Liver (tissue), 9 donors: ENCODE data around the gene LTV1. TPM values are rescaled to one million over a fixed set of nuclear protein-coding genes. Genes with fewer than 3 reads are reported as not detected.

Experiments used
- DNase-seq: peaks from one replicate; pipeline ENCODE4 v3.0.0-alpha.2; 2017; ENCODE audit warnings: low spot score
- H3K27ac ChIP-seq, 2 donors: one replicate each; pipeline ENCODE4 v1.7.0; 2013; ENCODE audit warnings: inconsistent platforms in 2 of 2, low read length in 2 of 2, control low read depth in 1 of 2, low read depth in 1 of 2, mild to moderate bottlenecking in 1 of 2
- H3K27me3 ChIP-seq, 4 donors: one replicate each; pipeline versions ENCODE4 v1.6.1 to v1.7.0; 2013; ENCODE audit warnings: low read length in 3 of 4, inconsistent platforms in 1 of 4, mild to moderate bottlenecking in 1 of 4, moderate library complexity in 1 of 4; ENCODE audit not compliant: control insufficient read depth in 4 of 4, insufficient read depth in 4 of 4
- H3K36me3 ChIP-seq, 4 donors: one replicate each; pipeline versions ENCODE4 v1.6.1 to v1.7.0; 2013; ENCODE audit warnings: low read length in 3 of 4, mild to moderate bottlenecking in 3 of 4, low read depth in 1 of 4, moderate library complexity in 1 of 4; ENCODE audit not compliant: control insufficient read depth in 4 of 4, insufficient read depth in 3 of 4
- H3K4me1 ChIP-seq, 4 donors: one replicate each; pipeline versions ENCODE4 v1.6.1 to v1.7.0; 2013; ENCODE audit warnings: low read length in 3 of 4, mild to moderate bottlenecking in 3 of 4, moderate library complexity in 1 of 4; ENCODE audit not compliant: control insufficient read depth in 4 of 4, insufficient read depth in 4 of 4
- H3K4me3 ChIP-seq, 3 donors: one replicate each; pipeline versions ENCODE4 v1.6.1 to v1.7.0; 2013; ENCODE audit warnings: low read length in 3 of 3, control low read depth in 1 of 3, low read depth in 1 of 3, mild to moderate bottlenecking in 1 of 3
- H3K9ac ChIP-seq, 2 donors: one replicate each; pipeline ENCODE4 v1.7.0; 2013; ENCODE audit warnings: low read length in 2 of 2, mild to moderate bottlenecking in 2 of 2, moderate library complexity in 2 of 2, control low read depth in 1 of 2, low read depth in 1 of 2
- H3K9me3 ChIP-seq, 4 donors: one replicate each; pipeline versions ENCODE4 v1.6.1 to v1.7.0; 2013; ENCODE audit warnings: low read length in 3 of 4; ENCODE audit not compliant: control insufficient read depth in 4 of 4
- ATF3 ChIP-seq: IDR thresholded peaks from 2 replicates; pipeline ENCODE4 v1.6.1; 2016; ENCODE audit warnings: antibody characterized with exemption
- CTCF ChIP-seq: fragments of 150-350 bp; IDR thresholded peaks from 2 replicates; pipeline ENCODE4 v1.5.1; 2017; ENCODE audit warnings: improper control_type of control experiment, low read depth, low read length; ENCODE audit not compliant: missing input control
- EGR1 ChIP-seq, 2 donors: IDR thresholded peaks; 2 replicates each; pipeline ENCODE4 v1.6.1; 2016 to 2018; ENCODE audit warnings: antibody characterized with exemption in 2 of 2, low read depth in 2 of 2
- GABPA ChIP-seq, 2 donors: IDR thresholded peaks in 1 of 2; conservative IDR thresholded peaks in 1 of 2; 2 replicates each; pipeline ENCODE4 v1.6.1; 2016; ENCODE audit warnings: antibody characterized with exemption in 2 of 2, mild to moderate bottlenecking in 1 of 2, moderate library complexity in 1 of 2
- HNF4G ChIP-seq: IDR thresholded peaks from 2 replicates; pipeline ENCODE4 v1.6.1; 2016; ENCODE audit warnings: antibody characterized with exemption
- JUND ChIP-seq, 2 donors: IDR thresholded peaks; 2 replicates each; pipeline ENCODE4 v1.6.1; 2016; ENCODE audit warnings: antibody characterized with exemption in 2 of 2
- MAX ChIP-seq: IDR thresholded peaks from 2 replicates; pipeline ENCODE4 v1.6.1; 2016; ENCODE audit warnings: antibody characterized with exemption
- NR2F2 ChIP-seq: IDR thresholded peaks from 2 replicates; pipeline ENCODE4 v1.6.1; 2016; ENCODE audit warnings: antibody characterized with exemption
- RAD21 ChIP-seq, 2 donors: IDR thresholded peaks; 2 replicates each; pipeline ENCODE4 v1.6.1; 2016; ENCODE audit warnings: antibody characterized with exemption in 2 of 2, mild to moderate bottlenecking in 2 of 2
- REST ChIP-seq: IDR thresholded peaks from 2 replicates; pipeline ENCODE4 v1.6.1; 2016; ENCODE audit warnings: antibody characterized with exemption, mild to moderate bottlenecking
- RXRA ChIP-seq, 2 donors: IDR thresholded peaks; 2 replicates each; pipeline ENCODE4 v1.6.1; 2017 to 2018; ENCODE audit warnings: antibody characterized with exemption in 2 of 2, mild to moderate bottlenecking in 1 of 2
- SP1 ChIP-seq: IDR thresholded peaks from 2 replicates; pipeline ENCODE4 v1.6.1; 2018; ENCODE audit warnings: antibody characterized with exemption, mild to moderate bottlenecking
- YY1 ChIP-seq: IDR thresholded peaks from 2 replicates; pipeline ENCODE4 v1.6.1; 2016; ENCODE audit warnings: antibody characterized with exemption, mild to moderate bottlenecking
- WGBS: extraction: QIAGEN DNeasy Blood & Tissue Kit; methylation state at CpG from one replicate; pipeline ENCODE4 v1.1.7; 2013; 5-methylcytosine and 5-hydroxymethylcytosine counted together
- polyA plus RNA-seq, 2 donors: library from polyadenylated mRNA; stranded (reverse) in 1 of 2; unstranded in 1 of 2; fragments of 200-250 nt in 1 of 2; fragments of >200 nt in 1 of 2; fragmentation: Nextera tagmentation in 1 of 2; extraction: Ambion mirVana in 1 of 2; gene quantifications; one replicate each; pipeline versions ENCODE4 v1.2.1 to v1.2.3, GENCODE V29; 2013 to 2015
- total RNA-seq, 2 donors: library from RNA; depleted of rRNA; stranded (reverse); fragments of >200 nt; gene quantifications; one replicate each; pipeline ENCODE4 v1.2.3, GENCODE V29; 2014
- donor health status: healthy.
- donor health status: healthy.
- donor health status: healthy.
- donor health status: healthy.
- donor health status: healthy.

Gene LTV1
- total and polyA plus RNA-seq, 4 donors = 8.7 to 14.5 (median 13.1) TPM

GRCh38 chr6:143880412-143880811 is 37.3 kb downstream of the LTV1 start (continued):
- TF ChIP-seq CTCF (no peak), EGR1 (IDR thresholded peaks at IDR 0.05; ENCODE audit: low read depth in 2 of 2) (no peak), RAD21 (IDR thresholded peaks at IDR 0.05) (no peak)

- no peak overlapping the region for H3K9ac ChIP-seq
- TF ChIP-seq ATF3 = no peak
- TF ChIP-seq REST = no peak
- TF ChIP-seq GABPA (IDR thresholded peaks at IDR 0.05 in 1 of 2, conservative IDR thresholded peaks at IDR 0.05 in 1 of 2) = no peak
- TF ChIP-seq CTCF = no peak
- TF ChIP-seq HNF4G = no peak
- TF ChIP-seq NR2F2 = no peak
- TF ChIP-seq RAD21 (IDR thresholded peaks at IDR 0.05) = no peak
- TF ChIP-seq SP1 = no peak
- no peak for TF ChIP-seq YY1
- no peak for TF ChIP-seq MAX
- no peak for TF ChIP-seq JUND (IDR thresholded peaks at IDR 0.05)
- TF ChIP-seq EGR1 (IDR thresholded peaks at IDR 0.05; ENCODE audit: low read depth in 2 of 2) = no peak
- TF ChIP-seq RXRA (IDR thresholded peaks at IDR 0.05) = no peak
- 76% methylated on average over 2 of the region's 2 CpGs for WGBS
- H3K36me3 ChIP-seq = no peaks in the 10 kb centered on the region
- no peaks in the 10 kb centered on the region for H3K27me3 ChIP-seq
- DNase-seq = no peak
- no peak overlapping the region for H3K27ac ChIP-seq
- no peaks in the 10 kb centered on the region for H3K4me1 ChIP-seq
- H3K4me3 ChIP-seq = no peak overlapping the region
- H3K9me3 ChIP-seq = peaks cover 0 to 7% (median 3%) of the 10 kb centered on the region in 4 donors
These were observed 39.3 kb downstream of the LTV1 start for GRCh38 chr6:143882401-143882930.
